ENCODE measurements around the gene JARID2.

DNA sequence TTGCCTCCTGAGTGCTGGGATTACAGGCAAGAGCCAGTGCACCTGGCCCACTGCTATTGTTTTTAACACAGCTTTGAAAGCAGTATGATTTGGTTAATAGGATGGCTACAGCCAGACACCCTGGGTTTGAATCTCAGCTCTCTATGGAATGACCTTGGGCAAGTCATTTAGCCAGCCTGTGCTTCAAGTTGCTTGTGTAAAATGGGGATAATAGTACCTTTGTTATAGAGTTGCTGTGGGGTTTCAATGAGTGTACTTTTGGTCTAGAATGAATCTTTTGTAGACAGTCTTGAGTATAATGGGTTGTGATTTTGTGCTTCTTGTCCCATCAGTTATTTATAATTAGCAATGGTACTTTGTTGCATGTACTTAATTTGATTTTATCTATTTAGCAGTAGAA is 70.9 kb downstream of the JARID2 start:
- TF ChIP-seq EZH2 (IDR thresholded peaks at IDR 0.05): no peak
- TF ChIP-seq, protein P1, sequence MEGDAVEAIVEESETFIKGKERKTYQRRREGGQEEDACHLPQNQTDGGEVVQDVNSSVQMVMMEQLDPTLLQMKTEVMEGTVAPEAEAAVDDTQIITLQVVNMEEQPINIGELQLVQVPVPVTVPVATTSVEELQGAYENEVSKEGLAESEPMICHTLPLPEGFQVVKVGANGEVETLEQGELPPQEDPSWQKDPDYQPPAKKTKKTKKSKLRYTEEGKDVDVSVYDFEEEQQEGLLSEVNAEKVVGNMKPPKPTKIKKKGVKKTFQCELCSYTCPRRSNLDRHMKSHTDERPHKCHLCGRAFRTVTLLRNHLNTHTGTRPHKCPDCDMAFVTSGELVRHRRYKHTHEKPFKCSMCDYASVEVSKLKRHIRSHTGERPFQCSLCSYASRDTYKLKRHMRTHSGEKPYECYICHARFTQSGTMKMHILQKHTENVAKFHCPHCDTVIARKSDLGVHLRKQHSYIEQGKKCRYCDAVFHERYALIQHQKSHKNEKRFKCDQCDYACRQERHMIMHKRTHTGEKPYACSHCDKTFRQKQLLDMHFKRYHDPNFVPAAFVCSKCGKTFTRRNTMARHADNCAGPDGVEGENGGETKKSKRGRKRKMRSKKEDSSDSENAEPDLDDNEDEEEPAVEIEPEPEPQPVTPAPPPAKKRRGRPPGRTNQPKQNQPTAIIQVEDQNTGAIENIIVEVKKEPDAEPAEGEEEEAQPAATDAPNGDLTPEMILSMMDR (IDR thresholded peaks at IDR 0.05): no peak
